SU-DHL-6 (cell line): Measurements from ENCODE around the gene ADAMTS15.

Experiments used
- H2AFZ ChIP-seq: fragments of 200-600 bp; sonication (generic); 2 replicates; pipeline ENCODE4 v1.6.1; 2014; ENCODE audit warnings: low read depth, mild to moderate bottlenecking, moderate library complexity, mixed read lengths, antibody characterized with exemption, low read length; ENCODE audit not compliant: severe bottlenecking
- H3F3A ChIP-seq: fragments of 200-600 bp; shearing (Covaris generic); 2 replicates; pipeline ENCODE4 v1.6.0; 2016; ENCODE audit warnings: antibody characterized with exemption, mild to moderate bottlenecking; ENCODE audit not compliant: insufficient read depth
- H3K27ac ChIP-seq: fragments of 200-600 bp; sonication (generic); 2 replicates; pipeline ENCODE4 v1.5.1; 2016; ENCODE audit warnings: low read depth, mild to moderate bottlenecking, low read length, moderate library complexity, mixed read lengths
- H3K27me3 ChIP-seq: fragments of 200-600 bp; sonication (generic), shearing (Covaris generic); 2 replicates; pipeline ENCODE4 v1.6.0; 2014; ENCODE audit warnings: mild to moderate bottlenecking, low read length
- H3K36me3 ChIP-seq: fragments of 200-600 bp; sonication (generic); 2 replicates; pipeline ENCODE4 v1.6.1; 2014; ENCODE audit warnings: mild to moderate bottlenecking, low read length, mixed read lengths
- H3K4me2 ChIP-seq: fragments of 300-600, 200-600 bp; shearing (Covaris generic), sonication (generic); 2 replicates; pipeline ENCODE4 v1.6.0; 2014; ENCODE audit warnings: low read length, low read depth, mild to moderate bottlenecking; ENCODE audit not compliant: poor library complexity, severe bottlenecking
- H3K4me3 ChIP-seq: fragments of 200-600 bp; sonication (generic); 2 replicates; pipeline ENCODE4 v1.5.1; 2014; ENCODE audit warnings: antibody characterized with exemption, low read length, mild to moderate bottlenecking, mixed read lengths; ENCODE audit not compliant: insufficient read depth, poor library complexity, severe bottlenecking
- H3K79me2 ChIP-seq: fragments of 200-600 bp; sonication (generic); 2 replicates; pipeline ENCODE4 v1.6.1; 2014; ENCODE audit warnings: mild to moderate bottlenecking, low read length, moderate library complexity; ENCODE audit not compliant: insufficient read depth
- H3K9ac ChIP-seq: fragments of 200-600 bp; sonication (generic); 2 replicates; pipeline ENCODE4 v1.7.0; 2014; ENCODE audit warnings: mild to moderate bottlenecking, low read length
- H3K9me2 ChIP-seq: fragments of 200-600 bp; sonication (generic); replicated peaks from 2 replicates; pipeline ENCODE4 v1.6.1; 2014; ENCODE audit warnings: low read length; ENCODE audit not compliant: insufficient read depth
- H3K9me3 ChIP-seq: fragments of 200-600 bp; sonication (generic); 2 replicates; pipeline ENCODE4 v1.6.1; 2014; ENCODE audit warnings: low read length, mixed read lengths; ENCODE audit not compliant: insufficient read depth
- H4K20me1 ChIP-seq: fragments of 200-600 bp; sonication (generic); 2 replicates; pipeline ENCODE4 v1.6.1; 2014; ENCODE audit warnings: low read depth, mild to moderate bottlenecking, antibody characterized with exemption, low read length, moderate library complexity, mixed read lengths
- CTCF ChIP-seq: fragments of 200-600 bp; sonication (generic); IDR thresholded peaks from one replicate; pipeline ENCODE4 v1.5.1; 2017; ENCODE audit warnings: antibody characterized with exemption, mild to moderate bottlenecking, low read length, moderate library complexity; ENCODE audit not compliant: insufficient read depth, poor library complexity, severe bottlenecking
- EZH2phosphoT487 ChIP-seq: fragments of 200-600 bp; sonication (generic), shearing (Covaris generic); conservative IDR thresholded peaks from 2 replicates; pipeline ENCODE4 v1.6.1; 2018; ENCODE audit warnings: mild to moderate bottlenecking, antibody characterized with exemption, low read length, moderate library complexity, mixed read lengths

ADAMTS15 gene

DNA sequence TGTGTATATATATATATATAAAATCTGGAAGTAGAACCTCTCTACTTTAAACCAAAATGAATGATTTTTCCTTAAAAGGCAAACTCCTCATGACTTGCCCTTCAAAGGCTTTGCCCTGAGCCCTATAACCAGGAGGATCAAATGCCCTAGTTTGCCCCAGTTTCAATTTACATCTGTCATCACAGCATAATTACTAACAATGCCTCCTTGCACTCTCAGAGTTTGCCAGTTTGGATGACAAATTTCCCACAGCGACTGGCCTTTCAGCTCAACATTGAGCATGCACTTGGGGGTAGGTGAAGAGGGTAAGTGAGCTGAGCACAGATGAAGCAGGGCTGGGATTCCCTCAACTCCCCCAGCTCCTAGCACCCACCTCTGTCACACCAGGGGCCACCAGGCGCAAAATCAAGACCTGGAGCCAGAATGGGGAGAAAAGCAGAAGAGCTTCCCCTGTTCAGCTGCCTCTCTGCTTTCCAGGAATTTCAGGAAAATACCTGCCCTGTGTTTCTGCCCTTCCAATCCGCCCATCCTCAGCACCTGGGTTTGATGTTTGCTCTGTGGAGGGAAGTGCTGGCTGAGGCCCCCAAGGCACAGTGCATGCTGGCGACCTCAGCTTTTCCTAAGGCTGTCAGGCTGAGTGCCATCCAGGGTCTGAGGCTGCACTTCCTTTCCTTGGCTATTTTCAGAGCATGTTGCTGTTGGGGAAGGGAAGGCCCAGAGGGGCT lies 67.5 kb downstream of the ADAMTS15 start:
- Histone ChIP-seq H3K9ac (no peak overlapping the region), H3K9me2 (no peaks in the 10 kb centered on the region), H4K20me1 (no peaks in the 10 kb centered on the region), H2AFZ (no peak overlapping the region), H3F3A (no peaks in the 10 kb centered on the region), H3K27me3 (no peaks in the 10 kb centered on the region), H3K27ac (no peak overlapping the region), H3K79me2 (no peaks in the 10 kb centered on the region), H3K4me3 (no peak overlapping the region), H3K4me2 (no peak overlapping the region), H3K36me3 (no peaks in the 10 kb centered on the region), H3K9me3 (no peaks in the 10 kb centered on the region)
- TF ChIP-seq EZH2phosphoT487, result no peak
- TF ChIP-seq CTCF, result no peak

DNA sequence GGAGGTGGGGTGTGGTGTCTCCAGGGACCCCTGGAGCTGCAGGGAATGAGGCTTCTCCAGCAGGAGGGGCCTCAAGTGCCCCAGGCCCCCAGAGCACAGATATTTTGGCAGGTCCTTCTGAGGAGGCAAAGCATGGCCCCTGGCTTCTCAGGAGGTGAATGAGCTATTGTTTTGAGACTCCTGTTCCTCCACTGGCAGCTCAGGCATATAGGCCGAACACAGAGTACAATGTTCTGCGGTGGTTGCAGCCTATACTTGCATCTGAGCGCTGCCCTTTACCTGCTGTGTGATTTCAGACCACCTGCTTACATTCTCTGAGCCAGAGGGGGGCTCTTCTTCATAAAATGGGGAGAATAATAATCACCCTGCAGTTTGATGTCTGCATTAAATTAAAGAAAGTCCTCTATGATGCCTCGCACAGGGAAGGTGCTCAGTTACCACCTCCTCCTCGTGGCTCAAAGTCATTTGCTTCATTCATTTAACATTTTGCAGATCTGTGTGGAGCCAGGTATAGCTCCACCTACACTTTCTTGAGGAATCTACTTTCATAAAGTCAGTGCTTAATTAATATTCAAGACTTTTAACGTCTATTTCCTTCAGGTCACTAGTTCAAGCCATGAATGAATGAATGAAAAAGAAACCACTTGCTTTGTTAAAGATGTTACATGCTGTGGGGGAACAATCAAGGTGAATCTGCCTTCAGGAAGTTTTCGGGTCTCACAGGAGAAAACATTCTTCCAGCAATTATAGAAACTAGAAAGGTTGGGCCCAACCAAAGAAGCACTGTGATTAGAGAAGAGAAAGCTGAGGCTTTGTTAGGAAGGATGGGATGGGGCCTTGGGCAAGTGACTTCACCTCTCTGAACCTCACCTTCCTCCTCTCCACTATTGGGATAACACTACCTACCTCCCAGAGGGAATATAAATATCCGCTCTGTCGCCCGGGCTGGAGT lies 68.4 kb downstream of the ADAMTS15 start:
- TF ChIP-seq CTCF (no peak), EZH2phosphoT487 (no peak)
- Histone ChIP-seq H2AFZ (no peak overlapping the region), H3K27ac (no peak overlapping the region), H4K20me1 (no peaks in the 10 kb centered on the region), H3K9me2 (no peaks in the 10 kb centered on the region), H3K4me2 (no peak overlapping the region), H3K79me2 (no peaks in the 10 kb centered on the region), H3K36me3 (no peaks in the 10 kb centered on the region), H3K4me3 (no peak overlapping the region), H3K27me3 (no peaks in the 10 kb centered on the region), H3K9ac (no peak overlapping the region), H3F3A (no peaks in the 10 kb centered on the region), H3K9me3 (no peaks in the 10 kb centered on the region)

DNA sequence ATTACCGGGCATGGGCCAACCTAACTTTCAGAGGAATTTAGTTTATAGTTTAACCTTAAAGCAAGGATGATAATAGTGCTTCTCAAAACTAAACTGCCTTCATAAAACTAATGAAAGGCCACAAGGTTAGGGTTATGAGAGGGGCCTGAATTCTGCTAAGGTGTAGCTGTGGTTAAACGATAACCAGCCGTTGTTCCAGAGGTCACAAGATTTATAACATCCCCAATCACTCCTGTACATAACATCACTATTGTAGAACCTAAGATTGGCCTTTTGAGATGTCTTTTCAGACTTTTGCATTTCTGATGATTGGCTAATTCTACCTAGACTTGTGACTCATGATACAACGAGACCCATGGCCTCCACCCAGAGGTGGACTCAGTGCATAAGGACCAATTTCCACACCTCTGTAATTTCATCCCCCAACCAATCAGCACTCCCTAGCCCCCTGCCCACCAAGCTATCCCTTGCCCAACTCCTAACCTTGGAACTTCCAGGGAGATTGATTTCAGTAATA lies 69.8 kb downstream of the ADAMTS15 start:
- Histone ChIP-seq H3F3A (no peaks in the 10 kb centered on the region), H4K20me1 (no peaks in the 10 kb centered on the region), H3K36me3 (no peaks in the 10 kb centered on the region), H3K27ac (no peak overlapping the region), H3K9me3 (no peaks in the 10 kb centered on the region), H3K4me2 (no peak overlapping the region), H3K9ac (no peak overlapping the region), H3K79me2 (no peaks in the 10 kb centered on the region), H3K4me3 (no peak overlapping the region), H3K27me3 (no peaks in the 10 kb centered on the region), H2AFZ (no peak overlapping the region), H3K9me2 (no peaks in the 10 kb centered on the region)
- no peak for TF ChIP-seq EZH2phosphoT487
- no peak for TF ChIP-seq CTCF
